Testis (tissue), 2 donors: ENCODE data around the gene TAB3.

Experiments used
- CTCF ChIP-seq, 3 experiments: fragments of 450-650 bp in 2 of 3; fragments of 200-600 bp in 1 of 3; sonication (generic) in 1 of 3; IDR thresholded peaks; one replicate each; pipeline ENCODE4 v1.5.1; 2016 to 2019; ENCODE audit warnings: antibody characterized with exemption in 3 of 3, mild to moderate bottlenecking in 2 of 3, moderate library complexity in 1 of 3
- POLR2A ChIP-seq: fragments of 450-650 bp; IDR thresholded peaks from one replicate; pipeline ENCODE4 v1.6.1; 2017; ENCODE audit warnings: antibody characterized with exemption, mild to moderate bottlenecking, moderate library complexity

- TF ChIP-seq POLR2A = no peak
- no peak for TF ChIP-seq CTCF (IDR thresholded peaks at IDR 0.05)
Observed at GRCh38 chrX:30858098-30858497, 31.0 kb downstream of the TAB3 start.
